C4-2B (cell line): ENCODE measurements around the gene UNC45B.

Source experiments
- H3K27ac ChIP-seq: fragments of 450-650 bp; 2 replicates; pipeline ENCODE4 v1.5.1; 2017
- CTCF ChIP-seq: fragments of 450-650 bp; conservative IDR thresholded peaks from 2 replicates; pipeline ENCODE4 v1.5.1; 2017; ENCODE audit warnings: mild to moderate bottlenecking
- ZFX ChIP-seq: fragments of 450-650 bp; IDR thresholded peaks from 2 replicates; pipeline ENCODE4 v1.6.1; 2017

The UNC45B gene

DNA sequence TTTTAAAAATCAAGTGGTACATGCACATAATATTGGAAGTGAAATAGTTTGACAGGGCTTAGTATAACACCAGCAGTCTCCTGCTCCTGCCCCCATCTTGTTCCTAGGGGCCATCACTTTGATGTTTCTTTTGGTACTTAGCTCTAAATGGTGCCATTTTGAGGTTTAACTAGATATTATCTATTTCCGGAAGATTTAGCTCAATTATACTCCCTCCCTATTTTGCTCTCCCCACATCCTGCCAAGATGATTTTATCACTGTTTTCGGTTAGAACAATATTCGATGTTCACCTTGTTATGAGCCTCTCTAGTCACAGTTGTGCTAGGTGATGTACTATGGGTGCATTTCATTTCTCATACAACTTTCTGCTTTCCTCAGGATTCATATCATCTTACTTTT, 66.6 kb downstream of the UNC45B start:
- no peak for TF ChIP-seq ZFX
- no peak for TF ChIP-seq CTCF
- no peak overlapping the region for H3K27ac ChIP-seq

- no peak overlapping the region for H3K27ac ChIP-seq
Observed at GRCh38 chr17:35214631-35215273, 67.1 kb downstream of the UNC45B start.

DNA sequence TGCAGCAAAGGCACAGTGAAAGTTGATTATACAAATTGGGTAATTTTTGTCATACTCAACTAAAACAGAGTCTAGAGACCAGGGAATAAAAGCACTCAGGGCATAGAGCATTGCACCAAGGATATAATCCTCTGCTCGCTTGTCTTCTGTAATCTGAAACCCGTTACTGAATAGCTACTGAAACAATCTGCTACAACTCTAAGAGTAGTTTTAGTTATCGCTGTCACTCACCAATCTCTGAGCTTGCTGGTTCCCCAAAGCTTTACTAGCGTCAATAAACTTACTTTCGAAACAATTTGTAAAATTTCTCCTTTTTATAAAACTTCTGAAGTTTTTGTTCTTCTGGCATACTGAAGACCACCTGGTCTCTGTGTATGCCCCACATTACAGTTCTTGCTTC, 69.5 kb downstream of the UNC45B start:
- no peak overlapping the region for H3K27ac ChIP-seq
- TF ChIP-seq CTCF (no peak), ZFX (no peak)

More at GRCh38 chr17:35214631-35215273, 67.1 kb downstream of the UNC45B start:
- TF ChIP-seq CTCF = no peak
- no peak for TF ChIP-seq ZFX

DNA sequence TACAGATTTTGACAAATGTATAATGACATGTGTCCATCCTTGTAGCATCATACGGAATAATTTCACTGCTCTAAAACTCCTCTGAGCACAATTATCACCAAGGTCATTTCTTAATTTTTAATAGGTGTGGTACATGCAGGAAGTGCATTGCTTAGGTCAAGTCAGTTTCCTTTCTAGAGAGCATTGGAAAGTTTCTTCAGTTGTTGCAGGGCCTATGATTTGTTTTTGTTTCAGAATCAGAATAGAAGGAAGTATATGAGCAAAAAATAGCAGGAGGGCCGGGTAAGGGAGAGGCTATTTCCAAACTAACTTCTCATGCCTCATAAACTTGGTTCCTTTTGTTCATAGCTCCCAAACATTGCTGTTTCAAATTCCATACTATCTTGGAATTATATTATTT, 71.3 kb downstream of the UNC45B start:
- no peak overlapping the region for H3K27ac ChIP-seq
- TF ChIP-seq ZFX (no peak), CTCF (no peak)

GRCh38 chr17:35222452-35222851, 74.8 kb downstream of the UNC45B start:
- TF ChIP-seq ZFX (no peak), CTCF (no peak)
- no peak overlapping the region for H3K27ac ChIP-seq

GRCh38 chr17:35224436-35224835, 76.8 kb downstream of the UNC45B start:
- H3K27ac ChIP-seq = no peak overlapping the region
- TF ChIP-seq CTCF = no peak
- TF ChIP-seq ZFX = no peak

- TF ChIP-seq CTCF = no peak
- no peak overlapping the region for H3K27ac ChIP-seq
Observed at GRCh38 chr17:35227546-35227945, 79.9 kb downstream of the UNC45B start.
